ENCODE results near the gene DPH6.

DPH6 gene

DNA sequence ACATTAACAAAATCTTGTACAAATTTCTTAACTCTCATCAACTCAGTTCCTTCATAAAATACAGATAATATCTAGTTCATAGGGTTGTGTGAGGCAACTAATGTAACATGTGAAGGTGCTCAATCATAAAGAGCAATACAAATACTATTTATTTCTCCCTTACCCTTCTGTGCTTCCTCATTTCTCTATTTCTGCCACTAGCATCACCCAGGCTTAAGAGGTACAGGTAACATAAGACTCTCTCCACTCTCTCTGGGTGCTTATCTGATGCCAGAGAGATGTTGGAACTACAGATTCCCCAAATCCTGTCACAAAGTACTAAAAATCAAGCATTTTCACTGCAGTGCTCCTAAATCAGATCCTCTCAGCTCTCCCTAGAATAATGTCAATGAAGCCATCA is 74.9 kb downstream of the DPH6 start:
- H3K9ac ChIP-seq (ENCODE audit: insufficient read length): no peak overlapping the region
- H3K36me3 ChIP-seq (ENCODE audit: insufficient read depth, low read length): no peaks in the 10 kb centered on the region
- H3K27ac ChIP-seq: no peak overlapping the region
- no peaks in the 10 kb centered on the region for H3K9me3 ChIP-seq (ENCODE audit: low read depth, low read length)
- TF ChIP-seq EZH2 (IDR thresholded peaks at IDR 0.05): no peak
- TF ChIP-seq POLR2AphosphoS5 (IDR thresholded peaks at IDR 0.05; ENCODE audit: borderline replicate concordance, low read depth, low read length): no peak
- no peak for TF ChIP-seq FOXP2 (optimal IDR thresholded peaks at IDR 0.05; ENCODE audit: control extremely low read depth, extremely low read length, insufficient read depth)
- DNase-seq (ENCODE audit: low read depth, low spot score): no peak
- H3K4me3 ChIP-seq: no peak overlapping the region

DNA sequence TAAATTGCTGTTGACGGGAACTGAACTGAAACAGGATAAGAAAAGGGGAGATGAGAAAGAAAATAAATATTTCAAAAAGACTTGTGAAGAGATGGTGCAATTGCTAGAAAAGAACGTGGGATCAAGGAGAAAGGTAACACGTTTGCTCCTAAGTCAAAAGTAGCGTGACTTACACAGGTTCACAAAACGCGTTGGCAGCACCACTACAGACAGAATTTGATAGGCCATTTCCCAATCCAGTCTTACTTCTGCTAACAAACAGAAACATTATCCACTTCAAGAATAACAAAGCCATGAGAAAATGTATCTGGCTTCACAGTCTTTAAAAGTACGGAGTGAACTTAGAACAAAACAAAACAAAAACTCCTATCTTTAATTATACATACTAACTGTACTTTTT is 75.5 kb downstream of the DPH6 start:
- no peaks in the 10 kb centered on the region for H3K9me3 ChIP-seq (ENCODE audit: low read depth, low read length)
- no peak overlapping the region for H3K4me3 ChIP-seq
- no peak for TF ChIP-seq POLR2AphosphoS5 (IDR thresholded peaks at IDR 0.05; ENCODE audit: borderline replicate concordance, low read depth, low read length)
- H3K27ac ChIP-seq: no peak overlapping the region
- no peaks in the 10 kb centered on the region for H3K36me3 ChIP-seq (ENCODE audit: insufficient read depth, low read length)
- no peak overlapping the region for H3K9ac ChIP-seq (ENCODE audit: insufficient read length)
- no peak for DNase-seq (ENCODE audit: low read depth, low spot score)

DNA sequence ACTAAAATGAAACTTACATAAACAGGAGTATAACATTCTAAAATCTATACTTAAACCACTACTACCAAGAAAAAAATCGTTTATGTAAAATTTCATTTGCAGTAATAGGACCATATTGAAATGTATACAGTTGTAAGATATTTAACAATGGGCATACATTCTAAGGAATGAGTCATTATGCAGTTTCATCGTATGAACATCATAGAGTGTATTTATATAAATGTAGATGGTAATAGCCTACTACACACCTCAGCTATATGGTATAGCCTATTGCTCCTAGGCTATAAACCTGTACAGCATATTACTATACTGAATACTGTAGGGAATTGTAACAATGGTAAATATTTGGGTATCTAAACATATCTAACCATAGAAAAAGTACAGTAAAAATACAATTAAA is 79.5 kb downstream of the DPH6 start:
- Histone ChIP-seq H3K36me3 (ENCODE audit: insufficient read depth, low read length) (no peaks in the 10 kb centered on the region), H3K9me3 (ENCODE audit: low read depth, low read length) (no peaks in the 10 kb centered on the region), H3K27ac (no peak overlapping the region), H3K9ac (ENCODE audit: insufficient read length) (no peak overlapping the region), H3K4me3 (no peak overlapping the region)
- TF ChIP-seq EZH2 (IDR thresholded peaks at IDR 0.05) (no peak), FOXP2 (optimal IDR thresholded peaks at IDR 0.05; ENCODE audit: control extremely low read depth, extremely low read length, insufficient read depth) (no peak), POLR2AphosphoS5 (IDR thresholded peaks at IDR 0.05; ENCODE audit: borderline replicate concordance, low read depth, low read length) (no peak)
- no peak for DNase-seq (ENCODE audit: low read depth, low spot score)

- no peaks in the 10 kb centered on the region for H3K36me3 ChIP-seq (ENCODE audit: insufficient read depth, low read length)
- H3K9ac ChIP-seq (ENCODE audit: insufficient read length): no peak overlapping the region
- no peak overlapping the region for H3K4me3 ChIP-seq
- TF ChIP-seq POLR2AphosphoS5 (IDR thresholded peaks at IDR 0.05; ENCODE audit: borderline replicate concordance, low read depth, low read length) (no peak), EZH2 (IDR thresholded peaks at IDR 0.05) (no peak), FOXP2 (optimal IDR thresholded peaks at IDR 0.05; ENCODE audit: control extremely low read depth, extremely low read length, insufficient read depth) (no peak)
- H3K9me3 ChIP-seq (ENCODE audit: low read depth, low read length): no peaks in the 10 kb centered on the region
- H3K27ac ChIP-seq: no peak overlapping the region
- DNase-seq (ENCODE audit: low read depth, low spot score): no peak
Measured at GRCh38 chr15:35465783-35466182, 80.2 kb downstream of the DPH6 start.

- Histone ChIP-seq H3K36me3 (ENCODE audit: insufficient read depth, low read length) (no peaks in the 10 kb centered on the region), H3K9ac (ENCODE audit: insufficient read length) (no peak overlapping the region), H3K4me3 (no peak overlapping the region), H3K9me3 (ENCODE audit: low read depth, low read length) (no peaks in the 10 kb centered on the region), H3K27ac (no peak overlapping the region)
- no peak for DNase-seq (ENCODE audit: low read depth, low spot score)
- TF ChIP-seq EZH2 (IDR thresholded peaks at IDR 0.05): no peak
- TF ChIP-seq POLR2AphosphoS5 (IDR thresholded peaks at IDR 0.05; ENCODE audit: borderline replicate concordance, low read depth, low read length): no peak
- no peak for TF ChIP-seq FOXP2 (optimal IDR thresholded peaks at IDR 0.05; ENCODE audit: control extremely low read depth, extremely low read length, insufficient read depth)
Measured at GRCh38 chr15:35460616-35461015, 85.3 kb downstream of the DPH6 start.

DNA sequence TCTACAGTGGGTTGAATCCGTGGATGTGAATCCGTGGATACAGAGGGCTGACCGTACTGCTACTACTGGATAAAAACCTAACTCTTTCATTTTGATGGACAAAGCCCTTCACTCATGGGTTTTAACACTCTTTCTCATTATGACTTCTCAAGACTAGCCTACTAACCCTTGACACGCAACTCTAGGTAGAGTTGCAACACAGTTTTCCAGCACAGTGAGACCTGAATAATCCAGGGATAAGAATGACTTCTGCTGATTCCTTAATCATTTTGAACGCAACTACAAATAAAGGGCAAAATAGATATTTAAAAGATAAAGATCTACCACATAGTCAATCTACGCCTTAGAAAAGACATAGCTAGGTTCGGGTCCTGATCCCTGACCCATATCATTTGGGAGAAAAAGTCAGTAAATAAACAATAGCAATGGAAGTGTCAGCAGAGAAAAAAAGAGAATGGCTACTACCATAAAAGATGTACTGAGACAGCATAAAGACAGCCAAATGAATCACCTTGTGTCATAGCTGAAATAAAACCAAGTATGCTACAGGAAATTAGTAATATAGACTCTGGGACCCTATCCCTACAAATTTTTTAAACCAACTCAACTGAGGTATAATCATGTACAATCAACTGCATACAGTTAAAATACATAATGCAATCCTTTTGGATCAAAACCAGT is 87.6 kb downstream of the DPH6 start:
- H3K9me3 ChIP-seq (ENCODE audit: low read depth, low read length): no peaks in the 10 kb centered on the region
- no peak overlapping the region for H3K4me3 ChIP-seq
- TF ChIP-seq POLR2AphosphoS5 (IDR thresholded peaks at IDR 0.05; ENCODE audit: borderline replicate concordance, low read depth, low read length): no peak
- no peak for TF ChIP-seq FOXP2 (optimal IDR thresholded peaks at IDR 0.05; ENCODE audit: control extremely low read depth, extremely low read length, insufficient read depth)
- TF ChIP-seq EZH2 (IDR thresholded peaks at IDR 0.05): no peak
- no peak overlapping the region for H3K27ac ChIP-seq
- no peaks in the 10 kb centered on the region for H3K36me3 ChIP-seq (ENCODE audit: insufficient read depth, low read length)
- no peak overlapping the region for H3K9ac ChIP-seq (ENCODE audit: insufficient read length)
- no peak for DNase-seq (ENCODE audit: low read depth, low spot score)

- Histone ChIP-seq H3K27ac (no peak overlapping the region), H3K36me3 (ENCODE audit: insufficient read depth, low read length) (no peaks in the 10 kb centered on the region), H3K9ac (ENCODE audit: insufficient read length) (no peak overlapping the region), H3K9me3 (ENCODE audit: low read depth, low read length) (no peaks in the 10 kb centered on the region), H3K4me3 (no peak overlapping the region)
- no peak for DNase-seq (ENCODE audit: low read depth, low spot score)
- TF ChIP-seq EZH2 (IDR thresholded peaks at IDR 0.05): no peak
- no peak for TF ChIP-seq FOXP2 (optimal IDR thresholded peaks at IDR 0.05; ENCODE audit: control extremely low read depth, extremely low read length, insufficient read depth)
- no peak for TF ChIP-seq POLR2AphosphoS5 (IDR thresholded peaks at IDR 0.05; ENCODE audit: borderline replicate concordance, low read depth, low read length)
Measured at GRCh38 chr15:35455201-35455600, 90.8 kb downstream of the DPH6 start.

GRCh38 chr15:35450492-35450891 is 95.5 kb downstream of the DPH6 start:
- H3K36me3 ChIP-seq (ENCODE audit: insufficient read depth, low read length): no peaks in the 10 kb centered on the region
- no peaks in the 10 kb centered on the region for H3K9me3 ChIP-seq (ENCODE audit: low read depth, low read length)
- no peak for DNase-seq (ENCODE audit: low read depth, low spot score)
- TF ChIP-seq FOXP2 (optimal IDR thresholded peaks at IDR 0.05; ENCODE audit: control extremely low read depth, extremely low read length, insufficient read depth): no peak
- no peak for TF ChIP-seq EZH2 (IDR thresholded peaks at IDR 0.05)
- TF ChIP-seq POLR2AphosphoS5 (IDR thresholded peaks at IDR 0.05; ENCODE audit: borderline replicate concordance, low read depth, low read length): no peak
- no peak overlapping the region for H3K4me3 ChIP-seq
- H3K27ac ChIP-seq: no peak overlapping the region
- no peak overlapping the region for H3K9ac ChIP-seq (ENCODE audit: insufficient read length)

DNA sequence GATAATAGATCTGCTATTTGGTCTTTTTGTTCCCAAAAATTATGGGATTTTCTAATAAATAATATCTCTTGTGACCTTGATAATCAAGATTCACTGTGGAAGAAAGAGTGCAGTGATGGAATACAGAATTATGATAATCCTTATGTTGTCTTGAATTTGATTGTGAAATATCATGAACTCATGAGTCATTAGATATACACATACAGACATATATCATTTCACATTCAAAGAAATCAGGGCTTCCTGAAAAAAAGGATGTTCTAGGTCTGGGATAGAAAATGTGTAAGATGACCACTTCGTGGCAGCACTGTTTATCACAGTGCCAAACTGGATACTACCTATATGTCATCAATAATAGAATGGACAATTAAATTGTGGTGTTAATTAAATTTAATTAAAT is 97.7 kb downstream of the DPH6 start:
- Histone ChIP-seq H3K36me3 (ENCODE audit: insufficient read depth, low read length) (no peaks in the 10 kb centered on the region), H3K27ac (no peak overlapping the region), H3K4me3 (no peak overlapping the region), H3K9ac (ENCODE audit: insufficient read length) (no peak overlapping the region), H3K9me3 (ENCODE audit: low read depth, low read length) (no peaks in the 10 kb centered on the region)
- no peak for TF ChIP-seq FOXP2 (optimal IDR thresholded peaks at IDR 0.05; ENCODE audit: control extremely low read depth, extremely low read length, insufficient read depth)
- no peak for TF ChIP-seq POLR2AphosphoS5 (IDR thresholded peaks at IDR 0.05; ENCODE audit: borderline replicate concordance, low read depth, low read length)
- no peak for TF ChIP-seq EZH2 (IDR thresholded peaks at IDR 0.05)
- no peak for DNase-seq (ENCODE audit: low read depth, low spot score)
